HL-60 (cell line): Measurements from ENCODE around the gene JPT2.

Experiments
- CTCF ChIP-seq: IDR thresholded peaks from one replicate; pipeline ENCODE4 v1.5.1; 2011; ENCODE audit warnings: low read length, control low read depth, inconsistent platforms; ENCODE audit not compliant: insufficient read depth
- POLR2AphosphoS5 ChIP-seq: IDR thresholded peaks from 2 replicates; pipeline ENCODE4 v1.6.1; 2012; ENCODE audit warnings: low read depth
- REST ChIP-seq: IDR thresholded peaks from 2 replicates; pipeline ENCODE4 v1.6.1; 2012; ENCODE audit warnings: low read depth; ENCODE audit not compliant: insufficient replicate concordance
- SPI1 ChIP-seq: IDR thresholded peaks from 2 replicates; pipeline ENCODE4 v1.6.1; 2012; ENCODE audit warnings: low read depth, mild to moderate bottlenecking, borderline replicate concordance

- TF ChIP-seq CTCF (no peak), POLR2AphosphoS5 (no peak), REST (no peak), SPI1 (no peak)
Measured at GRCh38 chr16:1698680-1699079, 20.6 kb downstream of the JPT2 start.
